Cardiac septum (tissue), 1 donor: ENCODE results near the gene PSMD2. TPM values are rescaled to one million over a fixed set of nuclear protein-coding genes. Genes with fewer than 3 reads are reported as not detected.
"Not testable (repeated sequence)": the region's sequence is repeated elsewhere in the genome, so short reads cannot be mapped to it uniquely, and the experiment has no call there.

Experiments
- DNase-seq: peaks from one replicate; pipeline ENCODE4 v3.0.0-alpha.2; 2020; ENCODE audit warnings: low spot score
- intact Hi-C: fragments of 100-400 bp; cut with DNase I; formaldehyde crosslinking; loops from one replicate; pipeline ENCODE4 v1.14.0; 2022
- long read RNA-seq: library from polyadenylated mRNA; unstranded; transcript quantifications from one replicate; pipeline ENCODE4 v2.0.0, GENCODE V29; 2021
- total RNA-seq: library from RNA; stranded (reverse); fragmentation: NEBNext Ultra II Directional; extraction: Animal tissue kit (Norgen Biotek cat#: 25700); gene quantifications from one replicate; pipeline ENCODE4 v1.2.1, GENCODE V29; 2021
- donor health status: DM: no; HTN: no; CAD: no.

The PSMD2 gene
- total RNA-seq: 217 TPM
- long read RNA-seq, transcript PSMD2-201 (21 exons, 3,449 nt): major isoform, 444 of 565 reads
- long read RNA-seq, partial matches to known transcripts: 97 of 565 reads
- long read RNA-seq, other reads (novel, unspliced or antisense): 22 of 565 reads

GRCh38 chr3:184298759-184299487 lies at the start of gene PSMD2:
Gene PSMD2, plus strand, starts transcription at chr3:184299241. Its CDS starts 26 bp downstream, at chr3:184299267.
- intact Hi-C loops: loop anchor here (1.0 to 5.0 kb wide), 4 partner anchors 15 to 112 kb away; partner anchors contain the start of genes ABCF3, EEF1AKMT4 and EIF4G1
- DNase-seq: peak; percentile 98

- DNase-seq: peak; percentile 95
- intact Hi-C loops: loop anchor here (1.0 to 5.0 kb wide), 7 partner anchors 50 to 352 kb away; partner anchors contain the start of genes ABCC5, ABCF3, AP2M1 and DVL3
These were observed 49.5 kb upstream of the PSMD2 start, which contains the start of gene EEF1AKMT4 for GRCh38 chr3:184249412-184250166. Gene EEF1AKMT4, plus strand, starts transcription at chr3:184249672. Its CDS starts 23 bp downstream, at chr3:184249695.

GRCh38 chr3:184250167-184250828 lies 48.7 kb upstream of the PSMD2 start:
- DNase-seq: peak; percentile 88
- intact Hi-C loops: no loop called here

- intact Hi-C loops: no loop called here
- DNase-seq: no peak
These were observed 43.6 kb upstream of the PSMD2 start for GRCh38 chr3:184255291-184256039.

- no peak for DNase-seq
- intact Hi-C loops: no loop called here
These were observed 41.7 kb upstream of the PSMD2 start for GRCh38 chr3:184257083-184257915.

GRCh38 chr3:184258926-184259325 lies 40.1 kb upstream of the PSMD2 start:
- intact Hi-C loops: no loop called here
- DNase-seq: no peak

GRCh38 chr3:184259396-184259877 lies 39.6 kb upstream of the PSMD2 start:
- intact Hi-C loops: no loop called here
- no peak for DNase-seq

GRCh38 chr3:184259878-184260723 lies 38.9 kb upstream of the PSMD2 start:
- no peak for DNase-seq
- intact Hi-C loops: no loop called here

GRCh38 chr3:184260724-184261269 lies 38.2 kb upstream of the PSMD2 start:
- no peak for DNase-seq
- intact Hi-C loops: no loop called here

GRCh38 chr3:184261270-184261853 lies 37.7 kb upstream of the PSMD2 start, which contains the start of gene CAMK2N2:
Gene CAMK2N2, minus strand, starts transcription at chr3:184261553. Its CDS starts 268 bp downstream, at chr3:184261285.
- intact Hi-C loops: no loop called here
- no peak for DNase-seq

- intact Hi-C loops: no loop called here
- DNase-seq: no peak
These were observed 36.9 kb upstream of the PSMD2 start for GRCh38 chr3:184261854-184262763.

GRCh38 chr3:184262764-184263179 lies 36.3 kb upstream of the PSMD2 start:
- no peak for DNase-seq
- intact Hi-C loops: no loop called here

GRCh38 chr3:184267249-184267648 lies 31.8 kb upstream of the PSMD2 start:
- DNase-seq, intact Hi-C loops: not testable (repeated sequence)

GRCh38 chr3:184272269-184272668 lies 26.8 kb upstream of the PSMD2 start:
- no peak for DNase-seq
- intact Hi-C loops: no loop called here

- DNase-seq: no peak
- intact Hi-C loops: no loop called here
These were observed 23.7 kb upstream of the PSMD2 start for GRCh38 chr3:184275381-184275701.
